Neural progenitor cell (in vitro differentiated cells): ENCODE measurements around the gene SERINC5. TPM values are rescaled to one million over a fixed set of nuclear protein-coding genes. Genes with fewer than 3 reads are reported as not detected.

Source experiments
- DNase-seq: peaks from one replicate; pipeline ENCODE4 v3.0.0-alpha.2; 2016; ENCODE audit warnings: low spot score
- H2AFZ ChIP-seq: fragments of 200-600 bp; sonication (generic); replicated peaks from 2 replicates; pipeline ENCODE4 v1.6.1; 2016; ENCODE audit warnings: antibody characterized with exemption
- H3F3A ChIP-seq: fragments of 200-600 bp; sonication (generic); 2 replicates; pipeline ENCODE4 v1.6.1; 2016; ENCODE audit warnings: antibody characterized with exemption, low read depth
- H3K27ac ChIP-seq: fragments of 200-600 bp; sonication (generic); 2 replicates; pipeline ENCODE4 v1.5.1; 2016; ENCODE audit warnings: mild to moderate bottlenecking
- H3K27me3 ChIP-seq: fragments of 200-600 bp; sonication (generic); 2 replicates; pipeline ENCODE4 v1.6.1; 2016; ENCODE audit warnings: mild to moderate bottlenecking, moderate library complexity
- H3K36me3 ChIP-seq: fragments of 200-600 bp; sonication (generic); 2 replicates; pipeline ENCODE4 v1.5.1; 2016
- H3K4me1 ChIP-seq: fragments of 200-600 bp; sonication (generic); 2 replicates; pipeline ENCODE4 v1.6.1; 2016; ENCODE audit warnings: mixed run types
- H3K4me2 ChIP-seq: fragments of 200-600 bp; sonication (generic); 2 replicates; pipeline ENCODE4 v1.6.1; 2016
- H3K4me3 ChIP-seq: fragments of 200-600 bp; sonication (generic); 2 replicates; pipeline ENCODE4 v1.5.1; 2016
- H3K79me2 ChIP-seq: fragments of 200-600 bp; sonication (generic); 2 replicates; pipeline ENCODE4 v1.6.1; 2016; ENCODE audit warnings: low read depth
- H3K9ac ChIP-seq: fragments of 200-600 bp; sonication (generic); 2 replicates; pipeline ENCODE4 v1.6.1; 2016
- H3K9me3 ChIP-seq: fragments of 200-600 bp; sonication (generic); 2 replicates; pipeline ENCODE4 v1.5.1; 2016; ENCODE audit warnings: low read depth
- H4K20me1 ChIP-seq: fragments of 200-600 bp; sonication (generic); 2 replicates; pipeline ENCODE4 v1.6.1; 2016; ENCODE audit warnings: low read depth
- H3K27ac Mint-ChIP-seq: 3 replicates; pipeline ENCODE4 v1.8.0; 2021; ENCODE audit warnings: mixed read lengths
- H3K27me3 Mint-ChIP-seq: 2 replicates; pipeline ENCODE4 v1.8.0; 2022; ENCODE audit warnings: low read depth, mild to moderate bottlenecking, inconsistent platforms, moderate library complexity, mixed read lengths; ENCODE audit not compliant: insufficient read depth
- H3K36me3 Mint-ChIP-seq: 3 replicates; pipeline ENCODE4 v1.8.0; 2021; ENCODE audit warnings: mixed read lengths
- H3K4me1 Mint-ChIP-seq: 3 replicates; pipeline ENCODE4 v1.8.0; 2021; ENCODE audit warnings: mixed read lengths
- H3K4me3 Mint-ChIP-seq: 3 replicates; pipeline ENCODE4 v1.8.0; 2021; ENCODE audit warnings: mild to moderate bottlenecking, moderate library complexity, mixed read lengths
- H3K9me3 Mint-ChIP-seq: 3 replicates; pipeline ENCODE4 v1.8.0; 2020; ENCODE audit warnings: mixed read lengths
- CTCF ChIP-seq: fragments of 200-600 bp; sonication (generic); IDR thresholded peaks from 2 replicates; pipeline ENCODE4 v1.5.1; 2017; ENCODE audit warnings: antibody characterized with exemption, mild to moderate bottlenecking
- EZH2 ChIP-seq: fragments of 200-600 bp; sonication (generic); IDR thresholded peaks from 2 replicates; pipeline ENCODE4 v1.6.1; 2017; ENCODE audit warnings: antibody characterized with exemption, mild to moderate bottlenecking, moderate library complexity
- EZH2phosphoT487 ChIP-seq: fragments of 200-600 bp; sonication (generic); IDR thresholded peaks from 2 replicates; pipeline ENCODE4 v1.6.1; 2017; ENCODE audit warnings: antibody characterized with exemption
- total RNA-seq: library from RNA; depleted of rRNA; stranded (reverse); fragments of >200 nt; gene quantifications from 2 replicates; pipeline ENCODE4 v1.2.3, GENCODE V29; 2015; ENCODE audit warnings: low replicate concordance

SERINC5 gene
- total RNA-seq, 1 donor from 2014 or later, result 126 TPM

- H3K4me1 ChIP-seq, result peaks cover 53% of the 10 kb centered on the region
- peaks cover 100% of the 10 kb centered on the region for H3K79me2 ChIP-seq
- H3F3A ChIP-seq, result peaks cover 23% of the 10 kb centered on the region
Measured at GRCh38 chr5:80242849-80243248, 13.0 kb downstream of the SERINC5 start.

GRCh38 chr5:80240368-80240986 lies 15.4 kb downstream of the SERINC5 start:
- H3K4me2 ChIP-seq, result no peak overlapping the region
- no peaks in the 10 kb centered on the region for H3K27me3 ChIP-seq
- no peak overlapping the region for H3K27ac ChIP-seq
- peaks cover 65% of the 10 kb centered on the region for H4K20me1 ChIP-seq
- peaks cover 23% of the 10 kb centered on the region for H3K36me3 Mint-ChIP-seq
- peaks cover 16% of the 10 kb centered on the region for H3K9me3 ChIP-seq
- TF ChIP-seq EZH2phosphoT487, result no peak
- no peak for TF ChIP-seq EZH2
- TF ChIP-seq CTCF, result no peak
- no peak overlapping the region for H2AFZ ChIP-seq
- H3K4me3 ChIP-seq, result no peak overlapping the region
- peaks cover 31% of the 10 kb centered on the region for H3K4me1 ChIP-seq
- peaks cover 23% of the 10 kb centered on the region for H3K4me1 Mint-ChIP-seq
- peaks cover 100% of the 10 kb centered on the region for H3K79me2 ChIP-seq
- peaks cover 35% of the 10 kb centered on the region for H3K9me3 Mint-ChIP-seq
- H3K27ac Mint-ChIP-seq, result no peak overlapping the region
- no peak overlapping the region for H3K4me3 Mint-ChIP-seq
- H3K36me3 ChIP-seq, result peaks cover 16% of the 10 kb centered on the region
- H3K9ac ChIP-seq, result no peak overlapping the region
- DNase-seq, result no peak
- H3F3A ChIP-seq, result peaks cover 13% of the 10 kb centered on the region
- peaks cover 9% of the 10 kb centered on the region for H3K27me3 Mint-ChIP-seq

More at GRCh38 chr5:80242849-80243248, 13.0 kb downstream of the SERINC5 start:
- H3K4me3 ChIP-seq, result no peak overlapping the region
- Mint-ChIP-seq H3K4me1 (peaks cover 44% of the 10 kb centered on the region), H3K4me3 (no peak overlapping the region), H3K9me3 (peaks cover 35% of the 10 kb centered on the region), H3K27me3 (peaks cover 9% of the 10 kb centered on the region), H3K27ac (no peak overlapping the region), H3K36me3 (peaks cover 20% of the 10 kb centered on the region)
- peaks cover 53% of the 10 kb centered on the region for H4K20me1 ChIP-seq
- peaks cover 16% of the 10 kb centered on the region for H3K36me3 ChIP-seq
- no peak overlapping the region for H2AFZ ChIP-seq
- H3K4me2 ChIP-seq, result no peak overlapping the region
- no peak for TF ChIP-seq EZH2phosphoT487
- TF ChIP-seq EZH2, result no peak
- TF ChIP-seq CTCF, result no peak
- peaks cover 16% of the 10 kb centered on the region for H3K9me3 ChIP-seq
- H3K27ac ChIP-seq, result no peak overlapping the region
- DNase-seq, result no peak
- H3K9ac ChIP-seq, result no peak overlapping the region
- H3K27me3 ChIP-seq, result no peaks in the 10 kb centered on the region

GRCh38 chr5:80239680-80240367 lies 16.0 kb downstream of the SERINC5 start:
- peaks cover 33% of the 10 kb centered on the region for H3K9me3 Mint-ChIP-seq
- Histone ChIP-seq H3K4me2 (no peak overlapping the region), H3K79me2 (peaks cover 100% of the 10 kb centered on the region), H4K20me1 (peaks cover 64% of the 10 kb centered on the region), H3K9ac (no peak overlapping the region), H3F3A (peaks cover 11% of the 10 kb centered on the region), H2AFZ (no peak overlapping the region), H3K27ac (no peak overlapping the region), H3K9me3 (peaks cover 16% of the 10 kb centered on the region), H3K36me3 (peaks cover 16% of the 10 kb centered on the region), H3K4me3 (no peak overlapping the region), H3K27me3 (no peaks in the 10 kb centered on the region), H3K4me1 (peaks cover 25% of the 10 kb centered on the region)
- H3K4me3 Mint-ChIP-seq, result no peak overlapping the region
- H3K27ac Mint-ChIP-seq, result peak overlapping the region; percentile 10
- H3K36me3 Mint-ChIP-seq, result peaks cover 22% of the 10 kb centered on the region
- H3K4me1 Mint-ChIP-seq, result peaks cover 17% of the 10 kb centered on the region
- no peak for TF ChIP-seq EZH2
- no peak for TF ChIP-seq EZH2phosphoT487
- TF ChIP-seq CTCF, result no peak
- no peak for DNase-seq
- H3K27me3 Mint-ChIP-seq, result peaks cover 9% of the 10 kb centered on the region
